IMR-90 (cell line): ENCODE measurements around the gene ZSWIM9. TPM values are rescaled to one million over a fixed set of nuclear protein-coding genes. Genes with fewer than 3 reads are reported as not detected.

Experiments used
- ATAC-seq: fragments of 200-7000 bp; cut with Tn5 transposase; 2 replicates; pipeline ENCODE4 v1.9.1; 2020; ENCODE audit warnings: low read depth, mild to moderate bottlenecking, moderate library complexity
- BruUV-seq: library from RNA; stranded (reverse); fragments of 400-500 nt; replicated peaks from 2 replicates; lab custom pipeline; 2021; lab: Mats Ljungman, UMichigan
- CTCF ChIA-PET: fragments of 300-600 bp; formaldehyde crosslinking; extraction: SDS; loops from one replicate; lab custom pipeline; 2021; ENCODE audit warnings: antibody characterized with exemption; lab: Yijun Ruan, JAX
- POLR2A ChIA-PET: fragments of 300-600 bp; sonication (Branson Sonifier 250); formaldehyde crosslinking; loops from one replicate; lab custom pipeline; 2022; ENCODE audit warnings: antibody characterized with exemption; ENCODE audit not compliant: unreplicated experiment; lab: Charles Lee
- DNase-seq: peaks from one replicate; pipeline ENCODE4 v3.0.0; 2013
- H2AFZ ChIP-seq: replicated peaks from 2 replicates; pipeline ENCODE3; 2013; ENCODE audit warnings: low read length, mild to moderate bottlenecking; ENCODE audit not compliant: poor library complexity
- H2AK5ac ChIP-seq: 2 replicates; pipeline ENCODE4 v1.6.1; 2013; ENCODE audit warnings: low read depth, low read length, inconsistent platforms
- H2AK9ac ChIP-seq: replicated peaks from 2 replicates; pipeline ENCODE3; 2013; ENCODE audit warnings: mild to moderate bottlenecking, low read depth, low read length, moderate library complexity; ENCODE audit not compliant: poor library complexity
- H2BK120ac ChIP-seq: 2 replicates; pipeline ENCODE4 v1.6.1; 2013; ENCODE audit warnings: low read depth, low read length, inconsistent platforms
- H2BK15ac ChIP-seq: 3 replicates; pipeline ENCODE4 v1.6.1; 2013; ENCODE audit warnings: low read depth, low read length, inconsistent platforms
- H2BK20ac ChIP-seq: 2 replicates; pipeline ENCODE4 v1.6.1; 2013; ENCODE audit warnings: low read depth, mild to moderate bottlenecking, inconsistent platforms, low read length, moderate library complexity
- H2BK5ac ChIP-seq: 2 replicates; pipeline ENCODE4 v1.6.1; 2013; ENCODE audit warnings: mild to moderate bottlenecking, low read depth, low read length, inconsistent platforms; ENCODE audit not compliant: poor library complexity, severe bottlenecking
- H3K14ac ChIP-seq: replicated peaks from 2 replicates; pipeline ENCODE4 v1.6.1; 2013; ENCODE audit warnings: low read depth, low read length, inconsistent platforms
- H3K18ac ChIP-seq: 2 replicates; pipeline ENCODE4 v1.6.1; 2013; ENCODE audit warnings: low read depth, low read length, control low read depth
- H3K23ac ChIP-seq: 2 replicates; pipeline ENCODE4 v1.6.1; 2013; ENCODE audit warnings: low read depth, low read length, inconsistent platforms
- H3K27ac ChIP-seq: 2 replicates; pipeline ENCODE4 v1.5.1; 2013; ENCODE audit warnings: mild to moderate bottlenecking, control low read depth, low read length; ENCODE audit not compliant: insufficient read depth
- H3K27me3 ChIP-seq: 2 replicates; pipeline ENCODE4 v1.6.1; 2013; ENCODE audit warnings: low read length; ENCODE audit not compliant: control insufficient read depth, insufficient read depth
- H3K36me3 ChIP-seq: 2 replicates; pipeline ENCODE4 v1.6.1; 2013; ENCODE audit warnings: low read length, mixed read lengths; ENCODE audit not compliant: control insufficient read depth, insufficient read depth
- H3K4ac ChIP-seq: 2 replicates; pipeline ENCODE4 v1.6.1; 2013; ENCODE audit warnings: low read depth, low read length, inconsistent platforms
- H3K4me1 ChIP-seq: 2 replicates; pipeline ENCODE4 v1.6.1; 2013; ENCODE audit warnings: low read length, mixed read lengths; ENCODE audit not compliant: control insufficient read depth, insufficient read depth
- H3K4me2 ChIP-seq: 2 replicates; pipeline ENCODE4 v1.6.1; 2013; ENCODE audit warnings: low read depth, mild to moderate bottlenecking, control low read depth, low read length, moderate library complexity
- H3K4me3 ChIP-seq: 2 replicates; pipeline ENCODE4 v1.5.1; 2013; ENCODE audit warnings: low read depth, mild to moderate bottlenecking, control low read depth, low read length, moderate library complexity; ENCODE audit not compliant: insufficient read depth
- H3K56ac ChIP-seq: 2 replicates; pipeline ENCODE4 v1.6.1; 2013; ENCODE audit warnings: low read length, inconsistent platforms; ENCODE audit not compliant: insufficient read depth; ENCODE audit errors: extremely low read depth
- H3K79me1 ChIP-seq, 2 experiments: 2 replicates each; pipeline ENCODE4 v1.6.1; 2013; ENCODE audit warnings: low read length in 2 of 2, inconsistent platforms in 1 of 2, low read depth in 1 of 2
- H3K9ac ChIP-seq: 2 replicates; pipeline ENCODE4 v1.6.1; 2013; ENCODE audit warnings: low read depth, low read length, control low read depth
- H3K9me1 ChIP-seq: 2 replicates; pipeline ENCODE4 v1.6.1; 2013; ENCODE audit warnings: low read length, inconsistent platforms; ENCODE audit not compliant: insufficient read depth
- H3K9me3 ChIP-seq: 2 replicates; pipeline ENCODE4 v1.6.1; 2013; ENCODE audit warnings: low read length; ENCODE audit not compliant: control insufficient read depth, insufficient read depth
- H4K20me1 ChIP-seq: 2 replicates; pipeline ENCODE4 v1.6.1; 2013; ENCODE audit warnings: low read length, inconsistent platforms; ENCODE audit not compliant: insufficient read depth
- H4K5ac ChIP-seq: 2 replicates; pipeline ENCODE4 v1.6.1; 2013; ENCODE audit warnings: mild to moderate bottlenecking, low read depth, low read length, control low read depth
- H4K8ac ChIP-seq, 2 experiments: 2 replicates each; pipeline ENCODE4 v1.6.1; 2013; ENCODE audit warnings: low read depth in 2 of 2, low read length in 2 of 2, control low read depth in 1 of 2, inconsistent platforms in 1 of 2
- H4K91ac ChIP-seq: 2 replicates; pipeline ENCODE4 v1.6.1; 2013; ENCODE audit warnings: low read depth, low read length, inconsistent platforms; ENCODE audit not compliant: insufficient read depth
- CHD1 ChIP-seq: IDR thresholded peaks from 2 replicates; pipeline ENCODE4 v1.6.1; 2012; ENCODE audit warnings: low read depth, low read length, improper control_type of control experiment
- ELK1 ChIP-seq: fragments of 150-350 bp; IDR thresholded peaks from 2 replicates; pipeline ENCODE4 v1.6.1; 2016; ENCODE audit warnings: low read depth, mild to moderate bottlenecking, low read length, moderate library complexity, borderline replicate concordance
- FOS ChIP-seq: fragments of 150-350 bp; IDR thresholded peaks from 2 replicates; pipeline ENCODE4 v1.6.1; 2016; ENCODE audit warnings: low read depth, low read length
- MAFK ChIP-seq: IDR thresholded peaks from 2 replicates; pipeline ENCODE4 v1.6.1; 2012; ENCODE audit warnings: low read depth, low read length, improper control_type of control experiment
- MAZ ChIP-seq: IDR thresholded peaks from 2 replicates; pipeline ENCODE4 v1.6.1; 2012; ENCODE audit warnings: low read depth, mild to moderate bottlenecking, low read length, improper control_type of control experiment, moderate library complexity, borderline replicate concordance
- MXI1 ChIP-seq: IDR thresholded peaks from 2 replicates; pipeline ENCODE4 v1.6.1; 2012; ENCODE audit warnings: low read depth, mild to moderate bottlenecking, low read length, moderate library complexity, borderline replicate concordance
- POLR2A ChIP-seq: IDR thresholded peaks from 2 replicates; pipeline ENCODE4 v1.6.1; 2012; ENCODE audit warnings: mild to moderate bottlenecking, low read depth, low read length
- RAD21 ChIP-seq: IDR thresholded peaks from 2 replicates; pipeline ENCODE4 v1.6.1; 2012; ENCODE audit warnings: low read length, improper control_type of control experiment
- WGBS, 2 experiments: methylation state at CpG; one replicate each; pipeline versions ENCODE4 v1.1.5 to v1.1.7; 2013; ENCODE audit warnings: missing lambda C conversion rate in 2 of 2; ENCODE audit not compliant: insufficient read length in 1 of 2; ENCODE audit errors: extremely low coverage in 2 of 2; 5-methylcytosine and 5-hydroxymethylcytosine counted together
- dilution Hi-C: fragments of 300-500 bp; cut with HindIII; formaldehyde crosslinking; loops from one replicate; pipeline ENCODE4 v1.14.3; 2018; ENCODE audit warnings: low sequenced_read_pairs; ENCODE audit not compliant: unreplicated experiment
- in situ Hi-C: fragments of 300-500 bp; cut with MboI; formaldehyde crosslinking; loops from 3 replicates; pipeline ENCODE4 v1.14.3; 2019; ENCODE audit warnings: low sequenced_read_pairs, inconsistent platforms, mixed read lengths
- intact Hi-C: fragments of 100-400 bp; cut with micrococcal nuclease; formaldehyde crosslinking; loops from 2 replicates; pipeline ENCODE4 v1.10.0; 2022
- polyA plus RNA-seq, 3 experiments: library from polyadenylated mRNA; depleted of rRNA; stranded (reverse); fragments of >200 nt; gene quantifications; 2 replicates each; pipeline ENCODE4 v1.2.3, GENCODE V29; 2012; ENCODE audit warnings: low replicate concordance in 1 of 3
- total RNA-seq: library from RNA; depleted of rRNA; stranded (reverse); fragments of >200 nt; gene quantifications from 2 replicates; pipeline ENCODE4 v1.2.3, GENCODE V29; 2012
- TF ChIP-seq, protein P1 (sequence below): fragments of 150-350 bp; IDR thresholded peaks from 2 replicates; pipeline ENCODE4 v1.6.1; 2017; ENCODE audit warnings: mild to moderate bottlenecking, antibody characterized with exemption, low read length, low read depth

ZSWIM9 gene
- total and polyA plus RNA-seq, 2 of the 4 experiments (the other 2 are of a cell fraction): 0.54 to 2.2 TPM

- no peak overlapping the region for H2BK120ac ChIP-seq
- POLR2A ChIA-PET: no interaction called here
- 100% methylated on average over 1 of the region's 6 CpGs; no CpG with 5 or more reads in 1 of the 2 experiments for WGBS, 2 experiments
Observed at GRCh38 chr19:48239120-48239519, 68.6 kb downstream of the ZSWIM9 start.

More at GRCh38 chr19:48239120-48239519, 68.6 kb downstream of the ZSWIM9 start:
- H3K27ac ChIP-seq: no peak overlapping the region
- H4K8ac ChIP-seq: no peak overlapping the region
- dilution Hi-C loops: no loop called here
- no TSS peak for BruUV-seq
- no peak overlapping the region for H2BK5ac ChIP-seq
- CTCF ChIA-PET: no interaction called here
- H3K9me3 ChIP-seq: no peaks in the 10 kb centered on the region
- no peaks in the 10 kb centered on the region for H3K9me1 ChIP-seq
- H4K5ac ChIP-seq: no peak overlapping the region
- in situ Hi-C loops: no loop called here
- H2BK15ac ChIP-seq: no peak overlapping the region
- no peak overlapping the region for H3K56ac ChIP-seq
- no peak for DNase-seq
- H3K4me1 ChIP-seq: peaks cover 2% of the 10 kb centered on the region; the same call in 1 of the 2 replicates
- no peaks in the 10 kb centered on the region for H3K27me3 ChIP-seq
- no peak overlapping the region for H3K4me3 ChIP-seq
- no peak overlapping the region for H3K23ac ChIP-seq
- no peak overlapping the region for H4K91ac ChIP-seq
- intact Hi-C loops: no loop called here
- no peak overlapping the region for H2AK9ac ChIP-seq
- no peak overlapping the region for H3K14ac ChIP-seq
- ATAC-seq: no peak
- no peak overlapping the region for H3K18ac ChIP-seq
- no peak overlapping the region for H3K4ac ChIP-seq
- no peak overlapping the region for H3K4me2 ChIP-seq
- peaks cover 0 to 5% of the 10 kb centered on the region in 2 experiments; a peak in 1 of 4 replicates for H3K79me1 ChIP-seq
- H4K20me1 ChIP-seq: no peaks in the 10 kb centered on the region; the same call in 1 of the 2 replicates
- H2AK5ac ChIP-seq: no peak overlapping the region
- peaks cover 6% of the 10 kb centered on the region for H3K36me3 ChIP-seq
- H2BK20ac ChIP-seq: no peak overlapping the region
- H2AFZ ChIP-seq: no peak overlapping the region
- no peak overlapping the region for H3K9ac ChIP-seq
- TF ChIP-seq POLR2A (no peak), MXI1 (no peak), CHD1 (no peak), MAFK (no peak), RAD21 (no peak), ELK1 (no peak), FOS (no peak), MAZ (no peak)
- TF ChIP-seq, protein P1, sequence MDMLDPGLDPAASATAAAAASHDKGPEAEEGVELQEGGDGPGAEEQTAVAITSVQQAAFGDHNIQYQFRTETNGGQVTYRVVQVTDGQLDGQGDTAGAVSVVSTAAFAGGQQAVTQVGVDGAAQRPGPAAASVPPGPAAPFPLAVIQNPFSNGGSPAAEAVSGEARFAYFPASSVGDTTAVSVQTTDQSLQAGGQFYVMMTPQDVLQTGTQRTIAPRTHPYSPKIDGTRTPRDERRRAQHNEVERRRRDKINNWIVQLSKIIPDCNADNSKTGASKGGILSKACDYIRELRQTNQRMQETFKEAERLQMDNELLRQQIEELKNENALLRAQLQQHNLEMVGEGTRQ: no peak
